Measurements from ENCODE around the gene ADAM30. TPM values are rescaled to one million over a fixed set of nuclear protein-coding genes. Genes with fewer than 3 reads are reported as not detected.

ADAM30 gene
- polyA plus RNA-seq, 1 experiment: not detected

GRCh38 chr1:119917304-119918055, 21.2 kb upstream of the ADAM30 start:
- CTCF ChIA-PET: interaction anchor here (1.5 to 1.6 kb wide), 2 partner anchors 47 to 108 kb away, joined by 4 to 5 read pairs; no protein-coding TSS in a partner anchor
- Histone ChIP-seq H3K9me3 (ENCODE audit: control insufficient read depth, insufficient read depth, low read length) (no peaks in the 10 kb centered on the region), H3K27me3 (ENCODE audit: control insufficient read depth, insufficient read depth, low read length) (no peaks in the 10 kb centered on the region), H3K4me3 (ENCODE audit: low read depth, low read length) (no peak overlapping the region), H3K27ac (ENCODE audit: low read depth, low read length) (no peak overlapping the region)
- TF ChIP-seq CTCF (IDR thresholded peaks at IDR 0.05; ENCODE audit: low read depth, low read length): no peak
- POLR2A ChIA-PET: no interaction called here
- no peak for DNase-seq (ENCODE audit: low read depth, low spot score)

DNA sequence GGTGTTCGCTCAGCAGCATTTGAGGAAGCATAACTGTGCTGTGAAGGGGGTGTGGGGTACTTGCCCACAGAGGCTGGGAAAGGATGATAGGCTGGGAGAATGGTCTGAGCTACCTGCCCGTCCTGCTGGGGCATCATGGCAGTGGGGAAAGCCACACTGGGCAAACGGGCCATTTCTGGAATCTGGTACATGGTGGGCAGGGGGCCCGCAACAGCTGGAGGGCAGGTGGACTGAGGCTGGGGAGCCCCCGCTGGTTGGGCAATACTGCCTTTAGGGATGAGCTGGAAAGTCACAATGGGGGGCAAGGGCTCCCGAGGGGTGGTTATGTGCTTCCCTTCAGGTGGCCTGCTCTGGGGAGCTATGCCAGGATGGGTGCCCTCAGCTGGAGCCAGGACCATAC, 19.2 kb upstream of the ADAM30 start:
- Histone ChIP-seq H3K4me3 (ENCODE audit: low read depth, low read length) (no peak overlapping the region), H3K9me3 (ENCODE audit: control insufficient read depth, insufficient read depth, low read length) (no peaks in the 10 kb centered on the region), H3K27ac (ENCODE audit: low read depth, low read length) (no peak overlapping the region), H3K27me3 (ENCODE audit: control insufficient read depth, insufficient read depth, low read length) (no peaks in the 10 kb centered on the region)
- DNase-seq (ENCODE audit: low read depth, low spot score): no peak
- ChIA-PET CTCF (no interaction called here), POLR2A (no interaction called here)
- no peak for TF ChIP-seq CTCF (IDR thresholded peaks at IDR 0.05; ENCODE audit: low read depth, low read length)

- ChIA-PET CTCF (no interaction called here), POLR2A (no interaction called here)
- no peak overlapping the region for H3K4me3 ChIP-seq (ENCODE audit: low read depth, low read length)
- H3K9me3 ChIP-seq (ENCODE audit: control insufficient read depth, insufficient read depth, low read length): no peaks in the 10 kb centered on the region
- TF ChIP-seq CTCF (IDR thresholded peaks at IDR 0.05; ENCODE audit: low read depth, low read length): no peak
- DNase-seq (ENCODE audit: low read depth, low spot score): no peak
- H3K27ac ChIP-seq (ENCODE audit: low read depth, low read length): no peak overlapping the region
- H3K27me3 ChIP-seq (ENCODE audit: control insufficient read depth, insufficient read depth, low read length): no peaks in the 10 kb centered on the region
These were observed 17.8 kb upstream of the ADAM30 start for GRCh38 chr1:119914071-119914470.

GRCh38 chr1:119912963-119913362, 16.6 kb upstream of the ADAM30 start:
- H3K9me3 ChIP-seq (ENCODE audit: control insufficient read depth, insufficient read depth, low read length): no peaks in the 10 kb centered on the region
- CTCF ChIA-PET: interaction anchor here (1.5 kb wide), 1 partner anchor 169 kb away, joined by 7 read pairs; no protein-coding TSS in a partner anchor
- no peak overlapping the region for H3K27ac ChIP-seq (ENCODE audit: low read depth, low read length)
- no peaks in the 10 kb centered on the region for H3K27me3 ChIP-seq (ENCODE audit: control insufficient read depth, insufficient read depth, low read length)
- POLR2A ChIA-PET: no interaction called here
- no peak for TF ChIP-seq CTCF (IDR thresholded peaks at IDR 0.05; ENCODE audit: low read depth, low read length)
- H3K4me3 ChIP-seq (ENCODE audit: low read depth, low read length): no peak overlapping the region
- no peak for DNase-seq (ENCODE audit: low read depth, low spot score)

DNA sequence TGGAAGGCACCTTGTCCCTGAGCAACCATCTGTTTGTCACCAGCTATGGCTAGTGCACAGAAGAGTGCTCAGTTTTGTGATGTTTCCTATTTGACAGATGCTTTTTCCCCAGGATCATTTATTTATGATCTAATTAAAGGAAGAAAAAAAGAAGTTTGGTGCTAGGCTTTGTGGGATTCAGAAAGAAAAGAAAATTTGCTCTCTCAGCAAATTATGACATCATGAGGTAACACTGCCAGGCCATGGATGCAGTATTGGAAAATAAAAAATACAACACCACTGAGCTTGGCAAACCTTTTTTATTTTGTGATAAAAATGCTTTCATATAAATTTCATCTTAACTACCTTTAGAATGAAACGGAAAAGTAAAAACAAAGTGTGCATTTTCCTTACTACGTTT, 15.5 kb upstream of the ADAM30 start:
- Histone ChIP-seq H3K27me3 (ENCODE audit: control insufficient read depth, insufficient read depth, low read length) (no peaks in the 10 kb centered on the region), H3K4me3 (ENCODE audit: low read depth, low read length) (no peak overlapping the region), H3K27ac (ENCODE audit: low read depth, low read length) (no peak overlapping the region), H3K9me3 (ENCODE audit: control insufficient read depth, insufficient read depth, low read length) (no peaks in the 10 kb centered on the region)
- CTCF ChIA-PET: interaction anchor here (1.5 kb wide), 1 partner anchor 168 kb away, joined by 7 read pairs; no protein-coding TSS in a partner anchor
- no peak for TF ChIP-seq CTCF (IDR thresholded peaks at IDR 0.05; ENCODE audit: low read depth, low read length)
- POLR2A ChIA-PET: no interaction called here
- no peak for DNase-seq (ENCODE audit: low read depth, low spot score)

Measured in AG04450 (cell line).